Measurements from ENCODE around the gene ZNF451.

ZNF451 gene

DNA sequence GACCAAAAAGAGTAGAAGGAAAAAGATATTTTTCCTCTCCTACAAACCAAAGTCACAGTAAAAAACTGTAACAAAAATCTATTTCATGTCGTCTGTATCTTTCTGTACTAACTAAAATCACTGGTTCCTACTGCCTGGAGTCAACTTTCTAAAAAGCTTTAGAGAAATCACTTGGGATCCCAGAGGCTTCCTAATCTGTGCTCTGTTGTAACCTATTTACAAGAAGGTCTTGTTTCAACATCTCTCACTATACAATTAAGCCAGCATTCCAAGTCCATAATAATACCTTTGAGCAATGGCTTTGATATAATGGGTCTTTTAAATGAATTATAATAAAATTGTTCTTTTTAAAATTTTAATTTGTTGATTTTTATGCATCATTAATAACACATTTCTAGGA is 111.7 kb downstream of the ZNF451 start:
- DNase-seq (ENCODE audit: low read depth in 3 of 3, low spot score in 1 of 3) = no peak

DNA sequence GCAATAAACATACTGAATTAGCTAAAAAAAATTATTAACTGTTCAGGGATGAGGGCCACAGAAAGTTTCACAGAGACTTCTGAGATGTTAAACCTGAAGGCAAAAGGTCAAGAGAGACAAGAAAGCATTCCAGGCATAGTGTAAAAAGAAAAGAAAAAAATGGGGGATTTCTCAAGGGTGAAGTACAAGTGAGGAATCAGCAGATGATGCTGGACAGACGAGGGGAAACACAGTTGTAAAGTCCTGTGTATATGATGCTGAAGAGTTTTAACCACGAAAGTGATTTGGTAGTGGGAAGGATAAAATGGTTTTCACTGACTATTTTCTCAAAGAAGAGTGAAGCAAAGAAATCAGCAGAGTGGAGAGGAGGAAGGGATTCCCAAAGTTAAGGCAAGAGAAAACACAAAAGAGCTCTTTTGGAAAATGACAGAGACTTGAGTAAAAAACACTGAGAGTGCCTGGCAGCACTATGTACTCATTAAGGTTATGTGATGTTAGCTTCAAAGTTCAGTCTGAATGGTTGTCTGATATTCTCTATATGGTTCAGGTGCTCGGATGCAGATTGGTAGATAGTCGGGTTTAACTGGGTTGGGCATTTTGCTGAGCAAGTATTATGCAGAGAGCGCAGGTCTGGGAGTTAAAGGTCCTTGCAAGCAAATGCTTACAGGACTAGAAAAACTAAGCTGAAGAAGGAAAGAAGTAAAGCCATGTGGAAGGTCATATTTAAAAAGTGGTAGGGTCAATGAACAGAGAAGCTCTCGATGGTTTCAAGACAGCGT is 115.8 kb downstream of the ZNF451 start:
- no peak for DNase-seq (ENCODE audit: low read depth in 3 of 3, low spot score in 1 of 3)

DNA sequence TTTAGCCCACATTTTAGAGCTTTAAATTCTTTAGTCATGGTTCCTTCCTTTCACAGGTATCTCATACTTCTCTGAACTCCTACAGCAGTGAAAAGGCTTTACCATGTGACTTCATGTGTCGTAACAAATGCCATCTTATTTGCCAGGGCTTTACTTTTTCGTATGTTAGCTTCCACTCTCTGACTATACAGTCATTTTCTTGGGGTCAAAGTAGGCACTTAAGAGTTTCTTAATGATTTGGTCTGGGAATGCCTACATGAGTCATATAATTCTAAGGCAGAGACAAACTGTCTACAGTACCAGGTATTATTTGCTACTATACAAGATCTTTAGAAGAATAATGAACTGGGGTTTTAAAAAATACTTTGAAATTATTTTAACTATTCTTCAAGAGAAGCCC is 117.2 kb downstream of the ZNF451 start:
- no peak for DNase-seq (ENCODE audit: low read depth in 3 of 3, low spot score in 1 of 3)

DNA sequence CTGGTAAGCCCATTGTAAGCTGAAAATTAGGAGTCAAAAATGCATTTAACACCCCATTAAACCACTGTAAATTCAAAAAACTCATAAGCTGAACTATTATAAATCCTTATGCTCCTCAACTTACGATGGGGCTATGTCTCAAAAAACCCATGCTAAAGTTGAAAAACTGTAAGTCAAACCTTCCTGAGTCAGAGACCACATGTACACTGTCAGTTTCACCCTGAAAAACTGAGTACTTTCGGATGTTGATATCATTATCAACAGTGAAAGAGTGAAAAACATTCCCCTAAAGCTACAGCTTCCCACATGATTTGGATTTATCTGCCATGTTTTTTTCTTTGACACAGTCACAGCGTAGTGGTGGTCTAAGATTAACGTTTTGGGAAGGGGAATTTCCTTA is 117.9 kb downstream of the ZNF451 start:
- no peak for DNase-seq (ENCODE audit: low read depth in 3 of 3, low spot score in 1 of 3)

DNA sequence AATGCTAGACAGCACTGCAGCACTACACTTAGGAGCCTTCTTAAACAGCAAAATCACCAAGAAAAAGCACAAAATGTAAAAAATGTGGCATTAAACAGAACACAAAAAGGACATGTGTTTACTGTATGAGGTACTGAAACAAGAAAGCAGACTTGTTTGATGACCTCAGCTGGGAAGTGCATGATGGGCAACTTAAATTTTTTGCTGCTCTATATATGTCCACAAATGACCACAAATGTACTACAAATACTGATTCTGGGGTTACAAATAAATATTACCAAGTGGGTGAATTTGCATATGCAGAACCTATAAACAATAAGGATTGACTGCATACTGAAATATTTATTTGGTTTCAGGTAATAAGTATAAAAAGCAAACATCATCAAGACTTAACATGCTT is 119.0 kb downstream of the ZNF451 start:
- DNase-seq (ENCODE audit: low read depth in 3 of 3, low spot score in 1 of 3) = no peak

DNA sequence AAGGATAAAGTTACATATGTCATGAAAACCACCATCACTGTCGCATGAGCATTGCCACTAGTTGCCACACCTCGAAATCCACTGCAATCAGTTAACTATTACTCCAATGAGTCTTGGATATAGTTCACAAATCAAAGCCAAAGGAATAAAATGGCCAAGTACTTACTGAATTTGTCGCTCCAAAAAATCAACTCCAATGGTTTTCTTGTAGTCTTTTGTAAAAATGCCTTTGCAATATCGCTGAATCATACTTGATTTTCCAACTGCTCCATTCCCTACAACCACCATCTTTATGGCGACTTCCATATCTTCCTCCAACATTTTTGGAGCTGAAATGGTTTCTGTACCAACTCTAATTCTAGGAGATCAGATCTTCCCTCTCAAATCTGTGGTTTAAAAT is 120.1 kb downstream of the ZNF451 start:
- no peak for DNase-seq (ENCODE audit: low read depth in 3 of 3, low spot score in 1 of 3)

DNA sequence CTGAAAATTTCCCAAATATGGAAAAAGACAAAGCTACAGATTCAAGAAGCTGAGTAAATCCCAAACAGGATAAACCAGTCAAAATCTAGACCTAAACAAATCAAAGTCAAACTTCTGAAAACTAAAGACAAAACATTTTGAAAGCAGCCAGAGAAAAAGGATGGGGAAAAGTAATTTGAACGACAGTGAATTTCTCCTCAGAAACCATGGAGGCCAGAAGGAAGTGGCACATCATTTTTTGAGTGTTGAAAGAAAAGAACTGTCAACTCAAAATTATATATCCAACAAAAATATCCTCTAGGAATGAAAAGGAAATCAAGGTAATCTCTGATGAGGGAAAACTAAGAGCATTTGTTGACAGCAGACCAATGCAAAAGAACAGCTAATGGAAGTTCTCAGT is 125.3 kb downstream of the ZNF451 start:
- DNase-seq (ENCODE audit: low read depth in 3 of 3, low spot score in 1 of 3) = no peak

DNA sequence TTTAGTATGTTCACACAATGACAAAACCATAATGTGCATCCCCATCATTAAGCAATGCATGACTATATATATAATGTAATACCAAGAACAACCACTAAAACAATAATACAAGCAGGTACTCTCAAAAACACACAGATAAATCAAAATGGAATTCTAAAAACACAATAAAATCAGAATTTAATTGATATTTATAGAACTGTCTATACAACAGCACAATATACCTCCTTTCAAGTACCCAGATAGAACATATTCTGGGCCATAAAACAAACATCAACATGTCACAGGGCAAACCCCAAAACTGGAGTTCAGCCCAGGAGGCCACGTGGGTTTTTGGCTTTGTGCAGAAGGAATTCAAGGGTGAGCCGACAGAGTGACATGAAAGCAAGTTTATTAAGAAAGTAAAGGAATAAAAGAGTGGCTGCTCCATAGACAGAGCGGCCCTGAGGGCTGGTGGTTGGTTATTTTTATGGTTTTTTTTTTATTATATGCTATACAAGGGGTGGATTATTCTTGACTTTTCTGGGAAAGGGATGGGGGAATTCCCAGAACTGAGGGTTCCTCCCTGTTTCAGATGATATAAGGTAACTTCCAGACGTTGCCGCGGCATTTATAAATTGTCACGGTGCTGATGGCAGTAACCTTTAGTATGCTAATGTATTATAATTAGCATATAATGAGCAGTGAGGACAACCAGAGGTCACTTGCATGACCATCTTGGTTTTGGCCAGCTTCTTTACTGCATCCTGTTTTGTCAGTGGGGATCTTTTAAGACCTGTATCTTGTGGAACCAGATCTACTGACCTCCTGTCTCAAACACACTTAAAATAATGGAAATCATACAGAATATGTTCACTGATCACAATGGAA is 126.5 kb downstream of the ZNF451 start:
- DNase-seq (ENCODE audit: low read depth in 3 of 3, low spot score in 1 of 3) = no peak

DNA sequence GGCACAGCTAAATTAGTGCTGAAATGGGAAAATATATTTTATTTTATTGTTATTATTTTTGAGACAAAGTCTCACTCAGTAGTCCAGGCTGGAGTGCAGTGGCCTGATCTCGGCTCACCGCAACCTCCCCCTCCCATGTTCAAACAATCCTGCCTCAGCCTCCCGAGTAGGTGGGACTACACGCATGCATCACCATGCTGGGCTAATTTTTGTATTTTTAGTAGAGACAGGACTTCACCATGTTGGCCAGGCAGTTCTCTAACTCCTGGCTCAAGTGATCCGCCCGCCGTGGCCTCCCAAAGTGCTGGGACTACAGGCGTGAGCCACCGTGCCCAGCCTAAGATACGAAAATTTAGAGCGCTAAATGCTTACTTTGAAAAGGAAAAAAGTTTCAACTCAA is 127.3 kb downstream of the ZNF451 start:
- DNase-seq (ENCODE audit: low read depth in 3 of 3, low spot score in 1 of 3) = no peak
